Adrenal gland (tissue), 12 donors: ENCODE data around the gene MTERF2. TPM values are rescaled to one million over a fixed set of nuclear protein-coding genes. Genes with fewer than 3 reads are reported as not detected.

Source experiments
- DNase-seq, 7 donors: peaks; one replicate each; pipeline ENCODE4 v3.0.0-alpha.2; 2019 to 2020
- H3K27ac ChIP-seq, 5 donors: fragments of 200-600 bp; sonication (generic) in 4 of 5; 1 replicate in 3 of 5; 2 replicates in 2 of 5; pipeline versions ENCODE4 v1.5.1 to v1.8.0; 2016 to 2020; ENCODE audit warnings: mild to moderate bottlenecking in 1 of 5
- H3K27me3 ChIP-seq: fragments of 200-600 bp; 2 replicates; pipeline ENCODE4 v1.8.0; 2021
- H3K36me3 ChIP-seq, 2 donors: fragments of 200-600 bp; replicated peaks in 1 of 2; 1 replicate in 1 of 2; 2 replicates in 1 of 2; pipeline versions ENCODE4 v1.5.1 to v1.8.0; 2018 to 2022
- H3K4me1 ChIP-seq, 2 donors: fragments of 200-600 bp; replicated peaks in 1 of 2; 1 replicate in 1 of 2; 2 replicates in 1 of 2; pipeline versions ENCODE4 v1.5.1 to v1.8.0; 2018 to 2021
- H3K4me3 ChIP-seq, 4 donors: fragments of 200-600 bp; sonication (generic) in 3 of 4; one replicate each; pipeline ENCODE4 v1.5.1; 2016 to 2018
- H3K9me3 ChIP-seq, 3 donors: fragments of 200-600 bp; sonication (generic) in 1 of 3; replicated peaks in 1 of 3; 1 replicate in 2 of 3; 2 replicates in 1 of 3; pipeline versions ENCODE4 v1.5.1 to v1.8.0; 2016 to 2021
- POLR2A ChIP-seq, 2 donors: fragments of 450-650 bp; IDR thresholded peaks; one replicate each; pipeline ENCODE4 v1.6.1; 2017; ENCODE audit warnings: antibody characterized with exemption in 2 of 2, mild to moderate bottlenecking in 2 of 2, moderate library complexity in 1 of 2
- WGBS, 4 donors: extraction: QIAGEN DNeasy Blood & Tissue Kit in 2 of 4; methylation state at CpG; one replicate each; pipeline versions ENCODE4 v1.1.5 to v1.1.7; 2013 to 2017; 5-methylcytosine and 5-hydroxymethylcytosine counted together
- intact Hi-C, 2 donors: fragments of 100-400 bp; cut with DNase I; formaldehyde crosslinking; loops; one replicate each; pipeline versions ENCODE4 v1.14.1 to v1.15.0; 2022 to 2023
- polyA plus RNA-seq, 3 donors: library from polyadenylated mRNA; stranded (reverse); fragments of 200-250 nt in 2 of 3; fragments of 350-450 nt in 1 of 3; fragmentation: Illumina TruSeq in 1 of 3; extraction: RNeasy Lipid Tissue Mini Kit (QIAGEN cat#74804) in 1 of 3; gene quantifications; one replicate each; pipeline ENCODE4 v1.2.3, GENCODE V29; 2013 to 2014
- total RNA-seq, 9 donors: library from RNA; depleted of rRNA in 4 of 9; stranded (reverse); fragments of >200 nt in 4 of 9; fragments of 120-200 nt in 1 of 9; fragmentation: NEBNext Ultra II Directional in 1 of 9; extraction: Animal tissue kit (Norgen Biotek cat#: 25700) in 1 of 9; gene quantifications; one replicate each; pipeline versions ENCODE4 v1.1.0 to v1.2.4, GENCODE V29; 2013 to 2023
- TF ChIP-seq, protein P1 (sequence below), 6 experiments: fragments of 450-650 bp in 4 of 6; fragments of 200-600 bp in 2 of 6; sonication (generic) in 1 of 6; IDR thresholded peaks; 1 replicate in 5 of 6; 2 replicates in 1 of 6; pipeline versions ENCODE4 v1.5.1 to v1.8.0; 2016 to 2021; ENCODE audit warnings: antibody characterized with exemption in 6 of 6, mild to moderate bottlenecking in 2 of 6, moderate library complexity in 1 of 6
- donor health status: healthy with polysubstance abuse.
- donor health status: Bipolar disorder and iron deficiency.
- donor health status: DM: yes; HTN: yes; CAD: no.
- donor health status: DM: no; HTN: no; CAD: no.
- donor health status: DM: no; HTN: no; CAD: no.
- donor health status: DM: yes; HTN: yes; CAD: no.

Gene MTERF2
- total and polyA plus RNA-seq, 12 donors, result 10.2 to 85.0 (median 33.1) TPM

DNA sequence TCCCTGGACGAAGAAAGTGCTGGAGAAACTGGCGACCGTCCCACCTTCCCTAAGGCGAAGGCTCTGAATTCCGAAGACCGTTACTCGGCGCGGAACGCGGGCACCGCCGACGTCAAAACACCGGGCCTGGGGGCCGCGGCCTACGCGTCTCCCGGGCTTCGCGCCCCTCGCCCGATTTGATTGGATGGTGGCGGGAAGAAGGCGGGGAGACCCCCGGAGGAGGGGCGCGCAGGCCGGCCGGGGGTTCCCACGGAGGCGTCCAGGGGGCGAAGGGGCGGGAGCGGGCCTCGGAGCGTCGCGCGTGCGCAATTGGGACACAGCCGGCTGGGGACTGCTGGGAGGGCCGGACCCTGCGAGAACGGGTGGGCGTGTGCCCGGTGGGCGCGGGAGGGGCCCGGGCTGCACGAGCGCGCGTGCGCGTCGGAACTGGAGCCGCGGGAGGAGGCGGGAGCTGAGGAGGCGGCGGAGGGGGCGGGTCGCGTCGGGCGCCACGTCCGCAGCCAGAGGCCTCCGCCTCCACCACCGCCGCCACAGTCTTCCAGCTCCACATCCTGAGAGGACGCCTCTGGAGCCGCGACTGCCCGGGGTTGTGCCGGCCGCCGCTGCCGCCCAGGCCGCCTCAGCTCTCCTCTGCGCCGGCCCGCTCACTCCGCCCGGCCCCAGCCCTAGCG, 31.4 kb downstream of the MTERF2 start, which contains the start of gene TMEM263:
TSS of gene TMEM263 (plus strand) at position 531 of the 671 bp plus-strand sequence. CDS start 11,210 bp downstream, outside the sequence.
- H3K27ac ChIP-seq, result peak within 1 kb of the TSS; percentile 55 to 98 (median 96)
- no peaks in the 10 kb centered on the region for H3K27me3 ChIP-seq
- H3K9me3 ChIP-seq, result no peaks in the 10 kb centered on the region
- TF ChIP-seq, protein P1, sequence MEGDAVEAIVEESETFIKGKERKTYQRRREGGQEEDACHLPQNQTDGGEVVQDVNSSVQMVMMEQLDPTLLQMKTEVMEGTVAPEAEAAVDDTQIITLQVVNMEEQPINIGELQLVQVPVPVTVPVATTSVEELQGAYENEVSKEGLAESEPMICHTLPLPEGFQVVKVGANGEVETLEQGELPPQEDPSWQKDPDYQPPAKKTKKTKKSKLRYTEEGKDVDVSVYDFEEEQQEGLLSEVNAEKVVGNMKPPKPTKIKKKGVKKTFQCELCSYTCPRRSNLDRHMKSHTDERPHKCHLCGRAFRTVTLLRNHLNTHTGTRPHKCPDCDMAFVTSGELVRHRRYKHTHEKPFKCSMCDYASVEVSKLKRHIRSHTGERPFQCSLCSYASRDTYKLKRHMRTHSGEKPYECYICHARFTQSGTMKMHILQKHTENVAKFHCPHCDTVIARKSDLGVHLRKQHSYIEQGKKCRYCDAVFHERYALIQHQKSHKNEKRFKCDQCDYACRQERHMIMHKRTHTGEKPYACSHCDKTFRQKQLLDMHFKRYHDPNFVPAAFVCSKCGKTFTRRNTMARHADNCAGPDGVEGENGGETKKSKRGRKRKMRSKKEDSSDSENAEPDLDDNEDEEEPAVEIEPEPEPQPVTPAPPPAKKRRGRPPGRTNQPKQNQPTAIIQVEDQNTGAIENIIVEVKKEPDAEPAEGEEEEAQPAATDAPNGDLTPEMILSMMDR (IDR thresholded peaks at IDR 0.05), result peak in 2 of 6 experiments; percentile 8 to 15
- peak; percentile 96 to 97 for TF ChIP-seq POLR2A (IDR thresholded peaks at IDR 0.05)
- peaks cover 3 to 33% of the 10 kb centered on the region in 2 donors for H3K4me1 ChIP-seq
- DNase-seq, result peak; percentile 92 to 96 (median 94)
- WGBS, 4 donors, result 0 to 10% (median 0%) methylated on average over 2 to 88 of the region's 88 CpGs
- no peaks in the 10 kb centered on the region for H3K36me3 ChIP-seq
- intact Hi-C loops, result loop anchor here in 1 of 2 donors (10.0 kb wide), 1 partner anchor 139 kb away; the partner anchor contains the start of gene CRY1
- peak within 1 kb of the TSS; percentile 73 to 97 (median 84) for H3K4me3 ChIP-seq

DNA sequence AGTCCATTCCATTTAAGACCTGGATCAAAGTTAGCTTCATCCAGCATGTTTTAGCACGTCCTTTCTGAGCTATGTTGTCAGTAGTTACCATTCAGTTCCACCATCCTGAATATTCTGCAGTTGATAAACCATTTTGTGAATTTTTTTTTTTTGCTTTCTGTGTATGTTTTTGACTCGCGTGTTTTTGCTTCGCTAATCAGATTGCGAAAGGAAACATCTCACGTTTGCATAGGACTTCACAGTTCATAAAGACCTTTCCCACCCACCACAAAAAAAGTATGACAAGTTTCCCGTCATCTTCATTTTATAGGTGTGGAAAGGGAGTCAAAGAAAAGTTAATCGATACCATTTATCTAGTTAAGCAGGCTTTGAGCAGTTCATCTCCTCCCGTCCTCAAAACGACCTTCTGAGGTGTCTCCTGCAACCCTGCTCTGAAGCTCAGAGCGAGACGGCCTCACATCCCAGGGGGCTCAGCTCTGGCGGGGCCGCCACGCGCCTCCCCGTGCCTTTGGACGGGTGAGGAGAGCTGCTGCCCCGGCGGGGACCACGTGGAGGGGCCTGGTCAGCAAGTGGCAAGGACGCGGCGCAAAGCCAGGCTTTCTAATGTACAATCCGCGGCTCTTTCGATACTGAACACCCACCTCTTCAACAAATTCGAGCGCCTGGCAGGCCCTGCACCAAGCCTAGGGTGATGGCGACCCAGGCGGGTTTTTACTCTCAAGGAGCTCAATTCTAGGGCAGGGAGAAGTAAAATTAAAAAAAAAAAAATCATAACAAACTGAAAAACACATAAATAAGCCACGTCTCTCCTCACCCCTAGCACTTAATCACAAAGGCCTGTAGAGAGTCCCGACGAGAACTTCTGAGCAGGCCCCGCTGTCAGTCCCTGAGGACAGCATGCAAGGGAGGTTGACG, 32.2 kb downstream of the MTERF2 start:
- WGBS, 4 donors, result 54 to 63% (median 62%) methylated on average over 29 to 36 of the region's 36 CpGs
- DNase-seq, result peak in 5 of 7 donors; percentile 27 to 70 (median 48)
- intact Hi-C loops, result loop anchor here in 1 of 2 donors (10.0 kb wide), 1 partner anchor 140 kb away; the partner anchor contains the start of gene CRY1
- Histone ChIP-seq H3K4me1 (peaks cover 3 to 33% of the 10 kb centered on the region in 2 donors), H3K9me3 (no peaks in the 10 kb centered on the region), H3K4me3 (peak overlapping the region in 2 of 4 donors; percentile 80 to 97), H3K27ac (peak overlapping the region in 4 of 5 donors; percentile 95 to 98 (median 96)), H3K36me3 (no peaks in the 10 kb centered on the region), H3K27me3 (no peaks in the 10 kb centered on the region)
- TF ChIP-seq, protein P1 (IDR thresholded peaks at IDR 0.05), result no peak
- TF ChIP-seq POLR2A (IDR thresholded peaks at IDR 0.05), result no peak

DNA sequence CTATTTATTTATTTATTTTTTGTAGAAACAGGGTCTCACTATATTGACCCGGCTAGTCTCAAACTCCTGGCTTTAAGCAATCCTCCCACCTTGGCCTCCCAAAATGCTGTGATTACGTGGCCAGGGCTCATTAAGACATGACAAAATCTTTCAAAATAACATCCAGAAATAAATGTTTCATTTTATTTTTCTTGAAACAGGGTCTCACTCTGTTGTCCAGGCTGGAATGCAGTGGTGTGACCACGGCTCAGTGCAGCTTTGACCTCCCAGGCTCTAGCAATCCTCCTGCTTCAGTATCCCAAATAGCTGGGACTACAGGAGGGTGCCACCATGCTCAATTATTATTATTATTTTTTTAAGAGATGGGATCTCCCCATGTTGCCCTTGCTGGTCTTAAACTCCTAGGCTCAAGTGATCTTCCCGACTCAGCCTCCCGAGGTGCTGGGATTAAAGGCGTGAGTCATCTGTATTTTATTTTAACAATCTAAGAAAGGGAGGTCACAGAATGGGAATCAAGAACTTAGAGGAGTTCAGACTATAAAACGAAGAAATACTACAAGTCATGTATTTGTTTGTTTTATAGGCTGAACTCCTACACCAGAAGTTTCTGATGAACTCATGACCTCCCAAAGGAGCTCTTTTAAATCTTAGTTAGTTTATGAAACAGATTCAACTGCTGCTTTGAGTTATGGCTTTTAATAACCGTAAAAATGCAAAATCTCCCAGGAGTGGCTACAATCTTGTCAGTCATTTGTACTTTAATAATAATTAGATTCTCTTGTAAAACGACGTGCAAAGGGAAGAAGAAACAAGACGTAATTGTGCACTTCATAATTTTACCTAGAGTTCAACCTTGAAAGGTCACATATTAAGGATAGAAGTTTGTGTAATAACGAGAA, 33.3 kb downstream of the MTERF2 start:
- Histone ChIP-seq H3K27me3 (no peaks in the 10 kb centered on the region), H3K4me3 (no peak overlapping the region), H3K9me3 (no peaks in the 10 kb centered on the region), H3K27ac (no peak overlapping the region), H3K36me3 (no peaks in the 10 kb centered on the region), H3K4me1 (peaks cover 3 to 24% of the 10 kb centered on the region in 2 donors)
- no peak for DNase-seq
- intact Hi-C loops, result loop anchor here in 1 of 2 donors (10.0 kb wide), 1 partner anchor 141 kb away; the partner anchor contains the start of gene CRY1
- 62 to 66% (median 63%) methylated on average over 12 of the region's 12 CpGs for WGBS, 4 donors
- TF ChIP-seq POLR2A (IDR thresholded peaks at IDR 0.05), result no peak
- TF ChIP-seq, protein P1 (IDR thresholded peaks at IDR 0.05), result no peak
